NT2/D1 (cell line): ENCODE measurements around the gene KPNA5.
"Not testable (repeated sequence)": the region's sequence is repeated elsewhere in the genome, so short reads cannot be mapped to it uniquely, and the experiment has no call there.

Experiments used
- DNase-seq: peaks from one replicate; pipeline ENCODE4 v3.0.0-alpha.2; 2011; ENCODE audit warnings: low read depth, low spot score
- H3K27me3 ChIP-seq: 2 replicates; pipeline ENCODE4 v1.6.0; 2011; ENCODE audit warnings: mild to moderate bottlenecking; ENCODE audit not compliant: insufficient read length, insufficient read depth
- H3K36me3 ChIP-seq: 2 replicates; pipeline ENCODE4 v1.6.1; 2011; ENCODE audit warnings: mild to moderate bottlenecking, low read length, mixed read lengths; ENCODE audit not compliant: insufficient read depth, insufficient read length
- H3K4me1 ChIP-seq: 2 replicates; pipeline ENCODE4 v1.5.1; 2011; ENCODE audit not compliant: insufficient read depth, insufficient read length
- H3K4me3 ChIP-seq: 2 replicates; pipeline ENCODE4 v1.5.1; 2011; ENCODE audit warnings: low read depth; ENCODE audit not compliant: insufficient read length
- H3K9ac ChIP-seq: 2 replicates; pipeline ENCODE4 v1.6.0; 2011; ENCODE audit warnings: low read depth; ENCODE audit not compliant: insufficient read length
- H3K9me3 ChIP-seq: 2 replicates; pipeline ENCODE4 v1.5.1; 2011; ENCODE audit warnings: mild to moderate bottlenecking, low read length; ENCODE audit not compliant: insufficient read depth
- SUZ12 ChIP-seq: IDR thresholded peaks from 2 replicates; pipeline ENCODE4 v1.6.1; 2011; ENCODE audit not compliant: insufficient read length, insufficient read depth; ENCODE audit errors: extremely low read depth
- YY1 ChIP-seq: IDR thresholded peaks from 2 replicates; pipeline ENCODE4 v1.6.1; 2011; ENCODE audit not compliant: insufficient read length, insufficient read depth
- ZNF274 ChIP-seq: IDR thresholded peaks from 2 replicates; pipeline ENCODE4 v1.6.1; 2011; ENCODE audit warnings: mild to moderate bottlenecking, low read depth, low read length

The KPNA5 gene

GRCh38 chr6:116705917-116706316 is 24.9 kb downstream of the KPNA5 start:
- Histone ChIP-seq H3K4me1 (no peaks in the 10 kb centered on the region), H3K9ac (no peak overlapping the region), H3K36me3 (peaks cover 20% of the 10 kb centered on the region), H3K4me3 (no peak overlapping the region), H3K9me3 (no peaks in the 10 kb centered on the region), H3K27me3 (no peaks in the 10 kb centered on the region)
- DNase-seq = no peak
- TF ChIP-seq ZNF274 (no peak), YY1 (no peak), SUZ12 (no peak)

- no peaks in the 10 kb centered on the region for H3K4me1 ChIP-seq
- H3K27me3 ChIP-seq = no peaks in the 10 kb centered on the region
- no peak overlapping the region for H3K9ac ChIP-seq
- peaks cover 24% of the 10 kb centered on the region for H3K36me3 ChIP-seq
- no peak overlapping the region for H3K4me3 ChIP-seq
- DNase-seq = no peak
- TF ChIP-seq SUZ12 = no peak
- no peak for TF ChIP-seq ZNF274
- no peak for TF ChIP-seq YY1
- no peaks in the 10 kb centered on the region for H3K9me3 ChIP-seq
These were observed 33.3 kb downstream of the KPNA5 start for GRCh38 chr6:116714296-116714695.

GRCh38 chr6:116714761-116715160 is 33.8 kb downstream of the KPNA5 start:
- TF ChIP-seq ZNF274 = no peak
- no peak for TF ChIP-seq SUZ12
- TF ChIP-seq YY1 = no peak
- DNase-seq = no peak
- H3K4me3 ChIP-seq = no peak overlapping the region
- H3K9ac ChIP-seq = no peak overlapping the region
- no peaks in the 10 kb centered on the region for H3K9me3 ChIP-seq
- H3K27me3 ChIP-seq = no peaks in the 10 kb centered on the region
- no peaks in the 10 kb centered on the region for H3K4me1 ChIP-seq
- peaks cover 24% of the 10 kb centered on the region for H3K36me3 ChIP-seq

GRCh38 chr6:116726947-116727346 is 45.9 kb downstream of the KPNA5 start:
- Histone ChIP-seq H3K36me3 (peaks cover 35% of the 10 kb centered on the region), H3K4me1 (no peaks in the 10 kb centered on the region), H3K9ac (no peak overlapping the region), H3K4me3 (no peak overlapping the region), H3K27me3 (no peaks in the 10 kb centered on the region), H3K9me3 (no peaks in the 10 kb centered on the region)
- TF ChIP-seq SUZ12 (no peak), ZNF274 (no peak)
- DNase-seq = no peak

GRCh38 chr6:116730513-116730912 is 49.5 kb downstream of the KPNA5 start:
- Histone ChIP-seq H3K4me1 (no peaks in the 10 kb centered on the region), H3K4me3 (no peak overlapping the region), H3K27me3 (no peaks in the 10 kb centered on the region), H3K9ac (no peak overlapping the region), H3K36me3 (peaks cover 15% of the 10 kb centered on the region), H3K9me3 (no peaks in the 10 kb centered on the region)
- DNase-seq = no peak
- TF ChIP-seq ZNF274 = no peak
- no peak for TF ChIP-seq YY1
- no peak for TF ChIP-seq SUZ12

GRCh38 chr6:116737004-116737403 is 56.0 kb downstream of the KPNA5 start:
- Histone ChIP-seq H3K4me1 (no peaks in the 10 kb centered on the region), H3K36me3 (no peaks in the 10 kb centered on the region), H3K9ac (no peak overlapping the region), H3K4me3 (no peak overlapping the region), H3K9me3 (no peaks in the 10 kb centered on the region), H3K27me3 (no peaks in the 10 kb centered on the region)
- DNase-seq = no peak
- TF ChIP-seq ZNF274 (no peak), SUZ12 (no peak), YY1 (no peak)

GRCh38 chr6:116740486-116740885 is 59.5 kb downstream of the KPNA5 start:
- not testable (repeated sequence) for H3K27me3 ChIP-seq, H3K4me3 ChIP-seq, H3K9ac ChIP-seq, DNase-seq, H3K9me3 ChIP-seq, H3K36me3 ChIP-seq, H3K4me1 ChIP-seq

- Histone ChIP-seq H3K9me3 (no peaks in the 10 kb centered on the region), H3K4me3 (no peak overlapping the region), H3K36me3 (no peaks in the 10 kb centered on the region), H3K9ac (no peak overlapping the region), H3K4me1 (no peaks in the 10 kb centered on the region), H3K27me3 (no peaks in the 10 kb centered on the region)
- TF ChIP-seq SUZ12 = no peak
- no peak for TF ChIP-seq ZNF274
- TF ChIP-seq YY1 = no peak
- DNase-seq = no peak
These were observed 60.6 kb downstream of the KPNA5 start for GRCh38 chr6:116741571-116741970.
